Measurements from ENCODE around the gene WSCD2.

WSCD2 gene

GRCh38 chr12:108297424-108297823 lies 168.3 kb downstream of the WSCD2 start:
- Histone ChIP-seq H3K9ac (ENCODE audit: low read length) (no peak overlapping the region), H3K27me3 (replicated peaks; ENCODE audit: control insufficient read depth, insufficient read depth, low read length) (peaks cover 21% of the 10 kb centered on the region), H3K4me1 (ENCODE audit: control insufficient read depth, insufficient read depth, low read length) (peaks cover 13% of the 10 kb centered on the region), H3K36me3 (ENCODE audit: control insufficient read depth, insufficient read depth, low read length, severe bottlenecking) (peaks cover 2% of the 10 kb centered on the region), H3K4me3 (ENCODE audit: low read length) (no peak overlapping the region), H3K9me3 (ENCODE audit: control insufficient read depth, low read length) (no peaks in the 10 kb centered on the region)
- DNase-seq (ENCODE audit: low read depth), result no peak

- Histone ChIP-seq H3K9ac (ENCODE audit: low read length) (no peak overlapping the region), H3K9me3 (ENCODE audit: control insufficient read depth, low read length) (no peaks in the 10 kb centered on the region), H3K4me1 (ENCODE audit: control insufficient read depth, insufficient read depth, low read length) (peaks cover 21% of the 10 kb centered on the region), H3K27me3 (replicated peaks; ENCODE audit: control insufficient read depth, insufficient read depth, low read length) (peaks cover 19% of the 10 kb centered on the region), H3K36me3 (ENCODE audit: control insufficient read depth, insufficient read depth, low read length, severe bottlenecking) (no peaks in the 10 kb centered on the region), H3K4me3 (ENCODE audit: low read length) (no peak overlapping the region)
- no peak for DNase-seq (ENCODE audit: low read depth)
Observed at GRCh38 chr12:108297895-108298760, 169.0 kb downstream of the WSCD2 start.

GRCh38 chr12:108298761-108299275 lies 169.7 kb downstream of the WSCD2 start:
- Histone ChIP-seq H3K9me3 (ENCODE audit: control insufficient read depth, low read length) (no peaks in the 10 kb centered on the region), H3K9ac (ENCODE audit: low read length) (no peak overlapping the region), H3K36me3 (ENCODE audit: control insufficient read depth, insufficient read depth, low read length, severe bottlenecking) (no peaks in the 10 kb centered on the region), H3K27me3 (replicated peaks; ENCODE audit: control insufficient read depth, insufficient read depth, low read length) (peaks cover 14% of the 10 kb centered on the region), H3K4me3 (ENCODE audit: low read length) (no peak overlapping the region), H3K4me1 (ENCODE audit: control insufficient read depth, insufficient read depth, low read length) (peaks cover 27% of the 10 kb centered on the region)
- no peak for DNase-seq (ENCODE audit: low read depth)

- H3K4me1 ChIP-seq (ENCODE audit: control insufficient read depth, insufficient read depth, low read length), result peaks cover 34% of the 10 kb centered on the region
- no peak for DNase-seq (ENCODE audit: low read depth)
- H3K4me3 ChIP-seq (ENCODE audit: low read length), result no peak overlapping the region
- H3K9me3 ChIP-seq (ENCODE audit: control insufficient read depth, low read length), result no peaks in the 10 kb centered on the region
- H3K9ac ChIP-seq (ENCODE audit: low read length), result no peak overlapping the region
- H3K36me3 ChIP-seq (ENCODE audit: control insufficient read depth, insufficient read depth, low read length, severe bottlenecking), result no peaks in the 10 kb centered on the region
- peaks cover 13% of the 10 kb centered on the region for H3K27me3 ChIP-seq (replicated peaks; ENCODE audit: control insufficient read depth, insufficient read depth, low read length)
Observed at GRCh38 chr12:108299516-108299915, 170.4 kb downstream of the WSCD2 start.
